HG02759 (cell line): ENCODE data around the gene TGFBR1.

Experiments
- ATAC-seq: cut with Tn5 transposase; IDR thresholded peaks from one replicate; pipeline ENCODE4 v1.9.1; 2021; ENCODE audit warnings: mild to moderate bottlenecking, moderate library complexity; ENCODE audit not compliant: unreplicated experiment

The TGFBR1 gene

GRCh38 chr9:99105152-99106043 lies 485 bp downstream of the TGFBR1 start:
- ATAC-seq: peak; percentile 64

GRCh38 chr9:99106044-99106375 lies 1.1 kb downstream of the TGFBR1 start:
- ATAC-seq: no peak

GRCh38 chr9:99107421-99107820 lies 2.5 kb downstream of the TGFBR1 start:
- ATAC-seq: no peak

- no peak for ATAC-seq
These were observed 3.2 kb downstream of the TGFBR1 start for GRCh38 chr9:99108131-99108530.

- ATAC-seq: no peak
These were observed 4.6 kb downstream of the TGFBR1 start for GRCh38 chr9:99109522-99109921.

GRCh38 chr9:99112750-99113413 lies 8.0 kb downstream of the TGFBR1 start:
- no peak for ATAC-seq

GRCh38 chr9:99113414-99114048 lies 8.6 kb downstream of the TGFBR1 start:
- ATAC-seq: no peak

- no peak for ATAC-seq
These were observed 9.1 kb downstream of the TGFBR1 start for GRCh38 chr9:99114049-99114440.

- ATAC-seq: no peak
These were observed 10.1 kb downstream of the TGFBR1 start for GRCh38 chr9:99114846-99115500.

GRCh38 chr9:99116003-99116411 lies 11.1 kb downstream of the TGFBR1 start:
- ATAC-seq: no peak

- peak; percentile 98 for ATAC-seq
These were observed 14.0 kb downstream of the TGFBR1 start for GRCh38 chr9:99118782-99119466.

- ATAC-seq: no peak
These were observed 15.2 kb downstream of the TGFBR1 start for GRCh38 chr9:99119976-99120655.

GRCh38 chr9:99121604-99122003 lies 16.7 kb downstream of the TGFBR1 start:
- no peak for ATAC-seq

- ATAC-seq: no peak
These were observed 19.8 kb downstream of the TGFBR1 start for GRCh38 chr9:99124534-99125255.

- no peak for ATAC-seq
These were observed 20.5 kb downstream of the TGFBR1 start for GRCh38 chr9:99125446-99125845.

- no peak for ATAC-seq
These were observed 21.4 kb downstream of the TGFBR1 start for GRCh38 chr9:99126312-99126711.

GRCh38 chr9:99127356-99128132 lies 22.6 kb downstream of the TGFBR1 start:
- peak; percentile 29 for ATAC-seq

- ATAC-seq: peak; percentile 46
These were observed 23.2 kb downstream of the TGFBR1 start for GRCh38 chr9:99128133-99128406.

- no peak for ATAC-seq
These were observed 24.2 kb downstream of the TGFBR1 start for GRCh38 chr9:99129091-99129490.
